GM23338 (cell line): ENCODE measurements around the gene TFF1. TPM values are rescaled to one million over a fixed set of nuclear protein-coding genes. Genes with fewer than 3 reads are reported as not detected.

Experiments used
- ATAC-seq: fragments of 200-7000 bp; cut with Tn5 transposase; 3 replicates; pipeline ENCODE4 v1.9.1; 2020
- DNase-seq: peaks from one replicate; pipeline ENCODE4 v3.0.0-alpha.2; 2015; ENCODE audit warnings: low spot score
- H2AFZ ChIP-seq: fragments of 200-600 bp; sonication (generic); 2 replicates; pipeline ENCODE4 v1.8.0; 2016; ENCODE audit warnings: antibody characterized with exemption, mild to moderate bottlenecking, moderate library complexity
- H3F3A ChIP-seq: fragments of 200-600 bp; sonication (generic); replicated peaks from 2 replicates; pipeline ENCODE4 v1.8.0; 2017; ENCODE audit warnings: antibody characterized with exemption, mixed run types, low read depth
- H3K27ac ChIP-seq: fragments of 200-600 bp; sonication (generic); 2 replicates; pipeline ENCODE4 v1.6.1; 2016; ENCODE audit warnings: low read depth
- H3K27me3 ChIP-seq: fragments of 200-600 bp; sonication (generic); 2 replicates; pipeline ENCODE4 v1.8.0; 2016; ENCODE audit warnings: mild to moderate bottlenecking, mixed run types, moderate library complexity; ENCODE audit not compliant: insufficient read depth
- H3K36me3 ChIP-seq: fragments of 200-600 bp; sonication (generic); 2 replicates; pipeline ENCODE4 v1.8.0; 2016; ENCODE audit warnings: mild to moderate bottlenecking; ENCODE audit not compliant: insufficient read depth
- H3K4me1 ChIP-seq: fragments of 200-600 bp; sonication (generic); 2 replicates; pipeline ENCODE4 v1.8.0; 2016; ENCODE audit warnings: mild to moderate bottlenecking, moderate library complexity; ENCODE audit not compliant: insufficient read depth
- H3K4me2 ChIP-seq: fragments of 200-600 bp; sonication (generic); 2 replicates; pipeline ENCODE4 v1.7.1; 2017; ENCODE audit warnings: mixed run types
- H3K4me3 ChIP-seq: fragments of 200-600 bp; sonication (generic); 2 replicates; pipeline ENCODE4 v1.6.1; 2016; ENCODE audit warnings: mixed run types
- H3K79me2 ChIP-seq: fragments of 200-600 bp; sonication (generic); replicated peaks from 2 replicates; pipeline ENCODE4 v1.8.0; 2017; ENCODE audit warnings: mild to moderate bottlenecking; ENCODE audit not compliant: insufficient read depth
- H3K9me2 ChIP-seq: fragments of 200-600 bp; sonication (generic); 2 replicates; pipeline ENCODE4 v1.8.0; 2017; ENCODE audit not compliant: insufficient read depth
- H4K20me1 ChIP-seq: fragments of 200-600 bp; sonication (generic); replicated peaks from 2 replicates; pipeline ENCODE4 v1.8.0; 2017; ENCODE audit warnings: mild to moderate bottlenecking; ENCODE audit not compliant: insufficient read depth
- H3K27ac Mint-ChIP-seq: 2 replicates; pipeline ENCODE4 v1.8.0; 2020; ENCODE audit warnings: inconsistent platforms, mild to moderate bottlenecking, moderate library complexity, mixed read lengths
- H3K27me3 Mint-ChIP-seq: 3 replicates; pipeline ENCODE4 v1.8.0; 2022; ENCODE audit warnings: low read depth, mild to moderate bottlenecking, moderate library complexity, mixed read lengths, inconsistent platforms; ENCODE audit not compliant: insufficient read depth, poor library complexity
- H3K36me3 Mint-ChIP-seq: 3 replicates; pipeline ENCODE4 v1.8.0; 2021; ENCODE audit warnings: low read depth, mild to moderate bottlenecking, inconsistent platforms, moderate library complexity, mixed read lengths
- H3K4me1 Mint-ChIP-seq: 3 replicates; pipeline ENCODE4 v1.8.0; 2020; ENCODE audit warnings: mild to moderate bottlenecking, inconsistent platforms, mixed read lengths
- H3K4me3 Mint-ChIP-seq: 3 replicates; pipeline ENCODE4 v1.8.0; 2021; ENCODE audit warnings: moderate library complexity, mild to moderate bottlenecking, inconsistent platforms, mixed read lengths
- H3K9me3 Mint-ChIP-seq: 3 replicates; pipeline ENCODE4 v1.8.0; 2020; ENCODE audit warnings: moderate library complexity, mild to moderate bottlenecking, inconsistent platforms, mixed read lengths
- CREB1 ChIP-seq: fragments of 250-450 bp; sonication (Bioruptor Pico); IDR thresholded peaks from 2 replicates; pipeline ENCODE4 v1.5.0; 2020; ENCODE audit warnings: low read depth, mild to moderate bottlenecking, moderate library complexity
- CTCF ChIP-seq, 2 experiments: fragments of 200-600 bp in 1 of 2; sonication (generic) in 1 of 2; conservative IDR thresholded peaks; 2 replicates each; pipeline versions ENCODE4 v1.5.1 to v1.6.1; 2016 to 2017; ENCODE audit warnings: antibody characterized with exemption in 2 of 2, low read depth in 2 of 2, mild to moderate bottlenecking in 2 of 2, moderate library complexity in 1 of 2
- EZH2 ChIP-seq: fragments of 200-600 bp; sonication (generic); IDR thresholded peaks from one replicate; pipeline ENCODE4 v1.8.0; 2017; ENCODE audit warnings: antibody characterized with exemption, mild to moderate bottlenecking, low read depth; ENCODE audit not compliant: unreplicated experiment
- EZH2phosphoT487 ChIP-seq: fragments of 200-600 bp; sonication (generic); IDR thresholded peaks from one replicate; pipeline ENCODE4 v1.8.1; 2018; ENCODE audit warnings: antibody characterized with exemption; ENCODE audit not compliant: unreplicated experiment
- JUNB ChIP-seq: IDR thresholded peaks from one replicate; pipeline ENCODE4 v1.6.1; 2016; ENCODE audit warnings: antibody characterized with exemption; ENCODE audit not compliant: unreplicated experiment
- NANOG ChIP-seq: IDR thresholded peaks from 2 replicates; pipeline ENCODE4 v1.6.1; 2016; ENCODE audit warnings: antibody characterized with exemption, borderline replicate concordance
- POLR2AphosphoS5 ChIP-seq: IDR thresholded peaks from 2 replicates; pipeline ENCODE4 v1.6.1; 2016; ENCODE audit warnings: antibody characterized with exemption, low read depth
- REST ChIP-seq: IDR thresholded peaks from one replicate; pipeline ENCODE4 v1.6.1; 2018; ENCODE audit warnings: antibody characterized with exemption; ENCODE audit not compliant: unreplicated experiment
- STAT1 ChIP-seq: IDR thresholded peaks from one replicate; pipeline ENCODE4 v1.6.1; 2016; ENCODE audit warnings: antibody characterized with exemption; ENCODE audit not compliant: unreplicated experiment
- ZNF114 ChIP-seq: fragments of 250-450 bp; sonication (Bioruptor Pico); IDR thresholded peaks from 2 replicates; pipeline ENCODE4 v1.5.0; 2020; ENCODE audit warnings: mild to moderate bottlenecking, moderate library complexity
- ZNF462 ChIP-seq: fragments of 250-450 bp; sonication (Bioruptor Pico); IDR thresholded peaks from 2 replicates; pipeline ENCODE4 v1.5.0; 2020; ENCODE audit warnings: mild to moderate bottlenecking, moderate library complexity
- polyA plus RNA-seq: library from polyadenylated mRNA; unstranded; fragments of >200 nt; fragmentation: Nextera tagmentation; extraction: Ambion mirVana; gene quantifications from 2 replicates; pipeline ENCODE4 v1.2.1, GENCODE V29; 2016
- total RNA-seq: library from RNA; depleted of rRNA; stranded (reverse); fragments of >200 nt; shearing (Covaris generic); gene quantifications from 2 replicates; pipeline ENCODE4 v1.2.3, GENCODE V29; 2014

Gene TFF1
- total and polyA plus RNA-seq, 2 experiments from 2014 or later, result not detected

- no peak for TF ChIP-seq CTCF (conservative IDR thresholded peaks at IDR 0.05; ENCODE audit: low read depth in 2 of 2)
- no peak for TF ChIP-seq NANOG
- no peak for TF ChIP-seq EZH2
Measured at GRCh38 chr21:42375966-42376337, 9.6 kb upstream of the TFF1 start (continued).

- Histone ChIP-seq H2AFZ (0 out of 2 replicates have a peak overlapping the region, but pooled peaks have one; percentile 43), H3K4me3 (no peak overlapping the region), H3K4me1 (no peaks in the 10 kb centered on the region), H3K27ac (no peak overlapping the region), H3K4me2 (no peak overlapping the region), H3K79me2 (no peaks in the 10 kb centered on the region), H3K9me2 (no peaks in the 10 kb centered on the region), H3K27me3 (no peaks in the 10 kb centered on the region), H4K20me1 (no peaks in the 10 kb centered on the region), H3K36me3 (no peaks in the 10 kb centered on the region), H3F3A (no peaks in the 10 kb centered on the region)
- Mint-ChIP-seq H3K27me3 (peaks cover 3% of the 10 kb centered on the region), H3K27ac (no peak overlapping the region), H3K4me1 (peaks cover 2% of the 10 kb centered on the region; the same call in 1 of the 3 replicates), H3K9me3 (no peaks in the 10 kb centered on the region), H3K4me3 (no peak overlapping the region), H3K36me3 (no peaks in the 10 kb centered on the region)
- DNase-seq (no peak), ATAC-seq (no peak)
- no peak for TF ChIP-seq EZH2
- no peak for TF ChIP-seq ZNF462 (CRISPR knock-in tag)
- TF ChIP-seq NANOG, result no peak
- TF ChIP-seq JUNB, result no peak
- no peak for TF ChIP-seq REST
- no peak for TF ChIP-seq CTCF (conservative IDR thresholded peaks at IDR 0.05; ENCODE audit: low read depth in 2 of 2)
- no peak for TF ChIP-seq EZH2phosphoT487
- TF ChIP-seq ZNF114 (CRISPR knock-in tag), result no peak
- no peak for TF ChIP-seq STAT1
- TF ChIP-seq CREB1 (CRISPR knock-in tag), result no peak
- no peak for TF ChIP-seq POLR2AphosphoS5
Measured at GRCh38 chr21:42375506-42375905, 9.2 kb upstream of the TFF1 start.
